Heart right ventricle (tissue), 16 donors: ENCODE data around the gene C1QTNF9B. TPM values are rescaled to one million over a fixed set of nuclear protein-coding genes. Genes with fewer than 3 reads are reported as not detected.

Experiments used
- ATAC-seq, 8 donors: fragments of 200-7000 bp; cut with Tn5 transposase; one replicate each; pipeline ENCODE4 v1.9.1; 2020; ENCODE audit warnings: mild to moderate bottlenecking in 8 of 8, moderate library complexity in 8 of 8, moderate number of reproducible peaks in 1 of 8
- DNase-seq, 2 donors: peaks; one replicate each; pipeline ENCODE4 v3.0.0-alpha.2; 2020
- H3K27ac ChIP-seq, 10 donors: fragments of 200-600 bp; sonication (generic) in 2 of 10; one replicate each; pipeline versions ENCODE4 v1.5.0 to v1.8.0; 2020 to 2022; ENCODE audit warnings: mild to moderate bottlenecking in 3 of 10
- H3K27me3 ChIP-seq, 7 donors: fragments of 200-600 bp; one replicate each; pipeline ENCODE4 v1.8.0; 2021 to 2022; ENCODE audit warnings: mild to moderate bottlenecking in 2 of 7
- H3K36me3 ChIP-seq, 9 donors: fragments of 200-600 bp; sonication (generic) in 1 of 9; one replicate each; pipeline versions ENCODE4 v1.5.0 to v1.8.0; 2020 to 2022; ENCODE audit warnings: mild to moderate bottlenecking in 2 of 9
- H3K4me1 ChIP-seq, 9 donors: fragments of 200-600 bp; sonication (generic) in 1 of 9; one replicate each; pipeline versions ENCODE4 v1.5.0 to v1.8.0; 2020 to 2022; ENCODE audit warnings: mild to moderate bottlenecking in 4 of 9
- H3K4me3 ChIP-seq, 10 donors: fragments of 200-600 bp; sonication (generic) in 2 of 10; one replicate each; pipeline versions ENCODE4 v1.5.0 to v1.8.0; 2020 to 2022; ENCODE audit warnings: mild to moderate bottlenecking in 7 of 10, moderate library complexity in 2 of 10
- H3K9me3 ChIP-seq, 11 donors: fragments of 200-600 bp in 10 of 11; sonication (generic) in 2 of 11; one replicate each; pipeline versions ENCODE4 v1.5.0 to v1.8.0; 2013 to 2022; ENCODE audit warnings: mild to moderate bottlenecking in 2 of 11, control low read depth in 1 of 11, moderate library complexity in 1 of 11
- WGBS, 2 donors: extraction: QIAGEN DNeasy Blood & Tissue Kit; methylation state at CpG; one replicate each; pipeline ENCODE4 v1.1.7; 2013; ENCODE audit warnings: inconsistent platforms in 1 of 2; 5-methylcytosine and 5-hydroxymethylcytosine counted together
- intact Hi-C, 10 donors: fragments of 100-400 bp; cut with DNase I; formaldehyde crosslinking; loops; one replicate each; pipeline versions ENCODE4 v1.11.1 to v1.14.2; 2022
- polyA plus RNA-seq, 2 donors: library from polyadenylated mRNA; stranded (reverse); fragments of 200-250 nt; gene quantifications; one replicate each; pipeline ENCODE4 v1.2.3, GENCODE V29; 2013
- total RNA-seq, 10 donors: library from RNA; stranded (reverse); fragmentation: NEBNext Ultra II Directional in 3 of 10; extraction: Animal tissue kit (Norgen Biotek cat#: 25700) in 3 of 10; gene quantifications; one replicate each; pipeline versions ENCODE4 v1.2.1 to v1.2.4, GENCODE V29; 2021 to 2023
- TF ChIP-seq, protein P1 (sequence below), 9 donors: fragments of 200-600 bp; sonication (generic) in 2 of 9; IDR thresholded peaks; one replicate each; pipeline versions ENCODE4 v1.5.0 to v1.8.0; 2021 to 2022; ENCODE audit warnings: antibody characterized with exemption in 9 of 9, mild to moderate bottlenecking in 5 of 9, moderate library complexity in 1 of 9
- donor health status: Arrhythmogenic right ventricular cardiomyopathy.
- donor health status: ischemic (EF 13 %, LVEDD 7.1; RV severe dilation, severe dysfunction).
- donor health status: healthy with polysubstance abuse.
- donor health status: DM: no; HTN: yes; CAD: no.
- donor health status: DM: no; HTN: no; CAD: no.
- donor health status: ischemic (EF 25% LVEDD 6.9; RV normal size, moderate dysfunction).
- donor health status: ischemic (EF 25% LVEDD 5.7; RV mildly dilated, moderate dysfunction).
- donor health status: healthy.
- donor health status: DM: yes; HTN: yes; CAD: no.
- donor health status: Ischemic cardiomyopathy.
- donor health status: ischemic (EF 35%, LVEDD 5.7; RV mildly dilated, moderate dysfunction).
- donor health status: nonischemic (EF 11% LVEDD 7.7; RV severe dilation, severe dysfunction).
- donor health status: DM: yes; HTN: yes; CAD: no.
- donor health status: PGD.
- donor health status: ischemic (EF 29% LVEDD 5.4; RV normal size, mild dysfunction).
- donor health status: nonischemic (EF 23%, LVEDD 6.1; RV moderate dilation, normal function).

Gene C1QTNF9B
- total and polyA plus RNA-seq, 12 donors = 0.44 to 3.1 (median 1.4) TPM; not detected in 2

GRCh38 chr13:23934520-23934919, 37.2 kb upstream of the C1QTNF9B start:
- no peaks in the 10 kb centered on the region for H3K4me1 ChIP-seq
- H3K36me3 ChIP-seq = no peaks in the 10 kb centered on the region
- DNase-seq (no peak), ATAC-seq (no peak)
- WGBS, 2 donors = 82 to 86% methylated on average over 2 of the region's 2 CpGs
- intact Hi-C loops = no loop called here
- no peak overlapping the region for H3K27ac ChIP-seq
- peaks cover 0 to 12% (median 0%) of the 10 kb centered on the region in 7 donors for H3K27me3 ChIP-seq
- H3K9me3 ChIP-seq = peaks cover 0 to 6% (median 0%) of the 10 kb centered on the region in 11 donors
- no peak overlapping the region for H3K4me3 ChIP-seq
- TF ChIP-seq, protein P1, sequence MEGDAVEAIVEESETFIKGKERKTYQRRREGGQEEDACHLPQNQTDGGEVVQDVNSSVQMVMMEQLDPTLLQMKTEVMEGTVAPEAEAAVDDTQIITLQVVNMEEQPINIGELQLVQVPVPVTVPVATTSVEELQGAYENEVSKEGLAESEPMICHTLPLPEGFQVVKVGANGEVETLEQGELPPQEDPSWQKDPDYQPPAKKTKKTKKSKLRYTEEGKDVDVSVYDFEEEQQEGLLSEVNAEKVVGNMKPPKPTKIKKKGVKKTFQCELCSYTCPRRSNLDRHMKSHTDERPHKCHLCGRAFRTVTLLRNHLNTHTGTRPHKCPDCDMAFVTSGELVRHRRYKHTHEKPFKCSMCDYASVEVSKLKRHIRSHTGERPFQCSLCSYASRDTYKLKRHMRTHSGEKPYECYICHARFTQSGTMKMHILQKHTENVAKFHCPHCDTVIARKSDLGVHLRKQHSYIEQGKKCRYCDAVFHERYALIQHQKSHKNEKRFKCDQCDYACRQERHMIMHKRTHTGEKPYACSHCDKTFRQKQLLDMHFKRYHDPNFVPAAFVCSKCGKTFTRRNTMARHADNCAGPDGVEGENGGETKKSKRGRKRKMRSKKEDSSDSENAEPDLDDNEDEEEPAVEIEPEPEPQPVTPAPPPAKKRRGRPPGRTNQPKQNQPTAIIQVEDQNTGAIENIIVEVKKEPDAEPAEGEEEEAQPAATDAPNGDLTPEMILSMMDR (IDR thresholded peaks at IDR 0.05) = no peak

- ATAC-seq (no peak), DNase-seq (no peak)
- intact Hi-C loops = loop anchor here in 2 of 10 donors (10.0 kb wide), 2 partner anchors 76 to 86 kb away; no protein-coding TSS in a partner anchor
- H3K4me3 ChIP-seq = no peak overlapping the region
- WGBS, 2 donors = 88 to 98% methylated on average over 2 of the region's 2 CpGs
- no peaks in the 10 kb centered on the region for H3K36me3 ChIP-seq
- no peak overlapping the region for H3K27ac ChIP-seq
- H3K27me3 ChIP-seq = peaks cover 0 to 9% (median 0%) of the 10 kb centered on the region in 7 donors
- TF ChIP-seq, protein P1 (IDR thresholded peaks at IDR 0.05) = no peak
- H3K4me1 ChIP-seq = no peaks in the 10 kb centered on the region
- H3K9me3 ChIP-seq = no peaks in the 10 kb centered on the region
Measured at GRCh38 chr13:23928985-23929384, 31.7 kb upstream of the C1QTNF9B start.

DNA sequence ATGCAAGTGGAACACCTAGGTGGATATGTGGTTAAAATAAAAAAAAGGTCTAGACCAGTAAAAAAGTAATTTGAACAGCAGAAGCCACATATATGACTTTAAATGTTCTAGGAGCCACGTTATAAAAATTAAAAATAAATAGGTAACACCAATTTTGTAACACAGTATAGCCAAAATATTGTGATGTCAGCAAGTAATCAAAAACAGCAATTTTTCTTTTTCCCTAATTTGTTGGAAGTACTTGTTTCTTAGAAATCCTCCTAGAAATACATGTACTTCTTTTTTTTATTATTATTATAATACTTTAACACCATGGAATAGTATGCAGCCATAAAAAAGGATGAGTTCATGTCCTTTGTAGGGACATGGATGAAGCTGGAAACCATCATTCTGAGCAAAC, 25.7 kb upstream of the C1QTNF9B start:
- DNase-seq (no peak), ATAC-seq (no peak)
- Histone ChIP-seq H3K36me3 (no peaks in the 10 kb centered on the region), H3K9me3 (no peaks in the 10 kb centered on the region), H3K4me1 (no peaks in the 10 kb centered on the region), H3K4me3 (no peak overlapping the region), H3K27me3 (peaks cover 0 to 6% (median 0%) of the 10 kb centered on the region in 7 donors), H3K27ac (no peak overlapping the region)
- TF ChIP-seq, protein P1 (IDR thresholded peaks at IDR 0.05) = no peak
- WGBS, 2 donors = 82 to 83% methylated on average over 1 of the region's 1 CpG
- intact Hi-C loops = loop anchor here in 5 of 10 donors (2.0 to 10.0 kb wide), 7 partner anchors 39 to 300 kb away; no protein-coding TSS in a partner anchor

- Histone ChIP-seq H3K9me3 (no peaks in the 10 kb centered on the region), H3K27ac (no peak overlapping the region), H3K4me1 (no peaks in the 10 kb centered on the region), H3K4me3 (no peak overlapping the region), H3K27me3 (peaks cover 0 to 7% (median 0%) of the 10 kb centered on the region in 7 donors), H3K36me3 (no peaks in the 10 kb centered on the region)
- TF ChIP-seq, protein P1 (IDR thresholded peaks at IDR 0.05) = no peak
- 56 to 61% methylated on average over 5 of the region's 5 CpGs for WGBS, 2 donors
- DNase-seq = no peak
- intact Hi-C loops = loop anchor here in 5 of 10 donors (2.0 to 10.0 kb wide), 7 partner anchors 40 to 301 kb away; no protein-coding TSS in a partner anchor
- ATAC-seq = peak in 1 of 8 donors; percentile 37
Measured at GRCh38 chr13:23922005-23922932, 25.0 kb upstream of the C1QTNF9B start.
